ENCODE measurements around the gene KCNN4.
"Not testable (repeated sequence)": the region's sequence is repeated elsewhere in the genome, so short reads cannot be mapped to it uniquely, and the experiment has no call there.

Gene KCNN4

GRCh38 chr19:43798546-43799409 is 18.0 kb upstream of the KCNN4 start:
- DNase-seq, result peak; percentile 81

GRCh38 chr19:43798026-43798545 is 17.3 kb upstream of the KCNN4 start:
- DNase-seq, result no peak

- DNase-seq, result no peak
These were observed 16.8 kb upstream of the KCNN4 start for GRCh38 chr19:43797556-43797955.

- no peak for DNase-seq
These were observed 16.3 kb upstream of the KCNN4 start for GRCh38 chr19:43797118-43797517.

GRCh38 chr19:43790587-43790986 is 9.8 kb upstream of the KCNN4 start:
- DNase-seq, result no peak

- DNase-seq, result no peak
These were observed 8.3 kb upstream of the KCNN4 start for GRCh38 chr19:43789029-43789428.

- no peak for DNase-seq
These were observed 5.9 kb upstream of the KCNN4 start for GRCh38 chr19:43786665-43787064.

- no peak for DNase-seq
These were observed 4.4 kb upstream of the KCNN4 start for GRCh38 chr19:43784981-43785808.

GRCh38 chr19:43784241-43784980 is 3.6 kb upstream of the KCNN4 start:
- no peak for DNase-seq

GRCh38 chr19:43783636-43784035 is 2.9 kb upstream of the KCNN4 start:
- no peak for DNase-seq

GRCh38 chr19:43782689-43783231 is 2.0 kb upstream of the KCNN4 start:
- DNase-seq, result no peak

- no peak for DNase-seq
These were observed 1.5 kb upstream of the KCNN4 start for GRCh38 chr19:43782311-43782660.

- no peak for DNase-seq
These were observed 997 bp upstream of the KCNN4 start for GRCh38 chr19:43781630-43782310.

GRCh38 chr19:43779820-43780219 is 953 bp downstream of the KCNN4 start:
- no peak for DNase-seq

GRCh38 chr19:43779147-43779819 is 1.5 kb downstream of the KCNN4 start:
- DNase-seq, result no peak

- peak; percentile 94 for DNase-seq
These were observed 2.1 kb downstream of the KCNN4 start for GRCh38 chr19:43778651-43779050.

- no peak for DNase-seq
These were observed 3.5 kb downstream of the KCNN4 start for GRCh38 chr19:43777163-43777695.

GRCh38 chr19:43776286-43776685 is 4.5 kb downstream of the KCNN4 start:
- DNase-seq, result no peak

GRCh38 chr19:43775299-43775890 is 5.4 kb downstream of the KCNN4 start:
- no peak for DNase-seq

GRCh38 chr19:43774940-43775258 is 5.9 kb downstream of the KCNN4 start:
- DNase-seq, result not testable (repeated sequence)

Measured in NCI-H2171 (cell line).